Uterus (tissue), 2 donors: ENCODE measurements around the gene LRRC75B.

Experiments
- CTCF ChIP-seq, 4 experiments: fragments of 200-600 bp in 2 of 4; fragments of 450-650 bp in 2 of 4; sonication (generic) in 2 of 4; IDR thresholded peaks; one replicate each; pipeline ENCODE4 v1.5.1; 2016 to 2019; ENCODE audit warnings: antibody characterized with exemption in 4 of 4, mild to moderate bottlenecking in 2 of 4, moderate library complexity in 1 of 4
- POLR2A ChIP-seq, 2 donors: fragments of 450-650 bp; IDR thresholded peaks; one replicate each; pipeline ENCODE4 v1.6.1; 2016; ENCODE audit warnings: antibody characterized with exemption in 2 of 2, mild to moderate bottlenecking in 1 of 2, moderate library complexity in 1 of 2

GRCh38 chr22:24548812-24549211, 44.1 kb downstream of the LRRC75B start:
- TF ChIP-seq CTCF (IDR thresholded peaks at IDR 0.05) (no peak), POLR2A (IDR thresholded peaks at IDR 0.05) (no peak)
